NB4 (cell line): ENCODE data around the gene SLC39A11.

Source experiments
- DNase-seq: peaks from one replicate; pipeline ENCODE4 v3.0.0; 2010; ENCODE audit warnings: low read depth
- H3K4me3 ChIP-seq: one replicate; pipeline ENCODE4 v1.5.1; 2011; ENCODE audit warnings: mild to moderate bottlenecking, low read depth, low read length, moderate library complexity
- CTCF ChIP-seq: IDR thresholded peaks from one replicate; pipeline ENCODE4 v1.5.1; 2012; ENCODE audit warnings: low read depth, low read length
- MAX ChIP-seq: IDR thresholded peaks from 2 replicates; pipeline ENCODE4 v1.6.1; 2011; ENCODE audit warnings: low read depth, low read length
- MYC ChIP-seq: IDR thresholded peaks from 2 replicates; pipeline ENCODE4 v1.6.1; 2011; ENCODE audit warnings: low read depth, low read length
- POLR2A ChIP-seq: IDR thresholded peaks from 2 replicates; pipeline ENCODE4 v1.6.1; 2011; ENCODE audit warnings: mild to moderate bottlenecking; ENCODE audit not compliant: insufficient read length; ENCODE audit errors: extremely low read depth

Gene SLC39A11

GRCh38 chr17:72946696-72947095, 145.8 kb downstream of the SLC39A11 start:
- no peak overlapping the region for H3K4me3 ChIP-seq
- TF ChIP-seq POLR2A (no peak), CTCF (no peak), MYC (no peak), MAX (no peak)
- no peak for DNase-seq

GRCh38 chr17:72946156-72946555, 146.3 kb downstream of the SLC39A11 start:
- H3K4me3 ChIP-seq, result no peak overlapping the region
- TF ChIP-seq MAX, result no peak
- no peak for DNase-seq

- TF ChIP-seq CTCF, result no peak
- no peak for TF ChIP-seq MAX
- TF ChIP-seq POLR2A, result no peak
- no peak for TF ChIP-seq MYC
- no peak overlapping the region for H3K4me3 ChIP-seq
- DNase-seq, result no peak
These were observed 147.0 kb downstream of the SLC39A11 start for GRCh38 chr17:72945473-72945872.

- peak; percentile 30 for DNase-seq
- TF ChIP-seq CTCF (no peak), MAX (no peak), MYC (no peak), POLR2A (no peak)
- H3K4me3 ChIP-seq, result no peak overlapping the region
These were observed 148.4 kb downstream of the SLC39A11 start for GRCh38 chr17:72943826-72944689.

- no peak for DNase-seq
- no peak for TF ChIP-seq POLR2A
- no peak for TF ChIP-seq MAX
- TF ChIP-seq MYC, result no peak
- no peak for TF ChIP-seq CTCF
- H3K4me3 ChIP-seq, result no peak overlapping the region
These were observed 149.9 kb downstream of the SLC39A11 start for GRCh38 chr17:72942579-72942978.

GRCh38 chr17:72940496-72940895, 152.0 kb downstream of the SLC39A11 start:
- no peak overlapping the region for H3K4me3 ChIP-seq
- TF ChIP-seq MAX, result no peak
- TF ChIP-seq POLR2A, result no peak
- no peak for TF ChIP-seq CTCF
- no peak for TF ChIP-seq MYC
- DNase-seq, result no peak
